NCI-H2227 (cell line): Measurements from ENCODE around the gene ZCCHC14.

Experiments
- DNase-seq: peaks from one replicate; lab custom pipeline; 2025; ENCODE audit not compliant: unreplicated experiment; lab: John Stamatoyannopoulos, UW

The ZCCHC14 gene

DNA sequence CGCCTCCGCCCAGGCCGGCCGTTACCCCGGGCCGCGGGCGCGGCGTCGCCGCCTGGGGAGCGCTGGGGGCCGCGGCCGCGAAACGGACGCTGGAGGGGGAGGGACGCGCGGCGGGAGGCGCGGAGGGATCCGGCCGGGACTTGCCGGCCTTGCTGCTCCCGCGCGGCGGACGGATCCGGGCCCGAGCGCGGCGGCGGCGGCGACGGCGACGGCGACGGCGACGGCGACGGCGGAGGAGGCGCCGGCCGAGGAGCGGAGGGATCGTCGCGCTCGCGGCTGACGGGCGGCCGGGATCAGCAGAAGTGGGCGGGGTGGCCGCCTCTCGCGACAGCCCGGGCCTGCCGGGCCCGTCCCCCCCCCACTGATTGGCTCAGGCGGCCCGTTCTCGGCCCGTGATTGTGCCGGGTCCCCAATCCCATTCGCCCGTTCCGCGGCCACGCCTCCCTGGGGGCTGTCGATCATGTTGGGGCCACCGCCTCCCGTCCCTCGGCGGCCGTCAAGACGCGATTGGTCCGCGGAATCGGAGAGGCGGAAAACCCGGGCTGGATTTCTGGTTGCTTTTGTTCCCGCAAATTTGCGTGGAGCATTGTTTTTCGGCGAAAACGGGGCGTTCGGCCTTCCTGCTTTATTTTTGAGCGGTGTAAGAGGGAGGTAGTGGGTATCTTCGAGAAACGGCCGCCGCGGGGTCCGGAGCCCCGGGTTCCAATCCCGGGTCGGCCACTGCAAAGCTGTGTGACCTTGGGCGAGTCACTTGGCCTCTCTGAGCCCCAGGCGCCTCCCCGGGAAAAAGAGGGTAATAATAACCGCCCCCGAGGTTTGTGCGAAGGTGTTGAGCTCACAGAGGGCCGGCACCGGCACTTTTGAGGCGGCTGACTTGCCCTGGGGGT, at the start of gene ZCCHC14:
Gene ZCCHC14 (minus strand): TSS at position 304 of the 887 bp plus-strand sequence. CDS start 786 bp downstream, outside the sequence.
- DNase-seq = peak; percentile 98

DNA sequence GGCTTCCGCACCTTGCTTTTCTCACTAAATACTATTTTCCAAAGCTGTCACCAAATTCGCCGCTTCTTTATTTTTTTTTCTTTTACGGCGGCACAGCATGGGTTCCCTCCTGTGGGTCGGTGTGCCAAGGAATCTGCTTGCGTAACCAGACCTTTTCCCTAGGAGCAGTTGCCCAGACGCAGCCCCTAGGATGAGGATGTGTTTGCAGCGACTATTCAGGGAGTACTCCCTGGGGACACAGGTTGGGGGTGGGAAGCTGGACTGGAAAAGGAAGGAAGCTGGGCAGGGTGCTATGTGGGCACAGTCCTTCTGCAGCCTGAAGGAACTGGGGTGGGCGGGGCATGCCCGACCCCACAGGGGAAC, 49.0 kb upstream of the ZCCHC14 start:
- no peak for DNase-seq

DNA sequence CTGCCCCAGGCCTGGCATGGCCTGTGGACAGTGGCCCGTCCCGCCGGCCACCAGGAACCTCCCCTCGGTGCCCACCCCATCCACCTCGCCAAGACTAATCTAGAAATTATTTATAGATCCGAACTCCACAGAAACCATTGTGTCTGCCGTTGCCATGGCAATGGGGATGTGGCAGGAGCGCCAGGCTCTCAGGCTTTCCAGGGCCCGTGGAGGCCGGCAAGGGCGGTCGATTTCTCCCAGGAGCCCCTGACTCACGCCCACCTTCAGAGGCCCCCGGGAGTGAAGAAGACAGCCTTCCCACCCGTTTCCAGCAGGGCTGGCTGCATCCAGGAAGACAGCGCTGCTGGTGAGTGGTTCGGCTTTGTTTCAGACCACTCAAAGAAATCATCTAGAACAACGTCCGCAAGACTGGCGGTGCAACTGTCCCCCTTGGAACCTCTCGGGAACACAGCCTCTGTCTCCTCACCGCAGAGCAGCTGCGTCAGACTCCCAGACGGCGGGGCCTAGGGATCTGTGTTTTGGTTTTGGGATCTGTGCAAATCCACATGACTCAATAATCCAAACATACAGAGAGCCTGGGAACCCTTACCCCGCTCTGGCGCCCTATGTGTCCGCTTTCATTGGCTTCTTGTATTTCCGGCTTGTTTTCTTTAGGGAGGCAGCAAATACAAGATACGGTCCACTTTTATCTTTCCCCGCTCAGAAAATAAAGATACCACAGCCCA, 48.5 kb upstream of the ZCCHC14 start:
- DNase-seq = peak; percentile 83

DNA sequence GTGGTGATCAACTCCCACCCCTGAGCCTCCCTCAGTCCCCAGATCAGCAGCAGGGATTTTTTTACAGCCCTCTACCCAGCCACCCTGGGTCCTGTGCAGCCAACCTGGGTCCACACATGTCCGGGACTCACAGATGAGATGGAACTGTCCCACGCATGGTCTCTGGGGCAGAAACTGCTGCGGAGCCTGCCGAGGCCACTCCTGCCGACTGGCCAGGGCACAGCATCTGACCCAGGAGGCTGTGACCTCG, 48.0 kb upstream of the ZCCHC14 start:
- no peak for DNase-seq

DNA sequence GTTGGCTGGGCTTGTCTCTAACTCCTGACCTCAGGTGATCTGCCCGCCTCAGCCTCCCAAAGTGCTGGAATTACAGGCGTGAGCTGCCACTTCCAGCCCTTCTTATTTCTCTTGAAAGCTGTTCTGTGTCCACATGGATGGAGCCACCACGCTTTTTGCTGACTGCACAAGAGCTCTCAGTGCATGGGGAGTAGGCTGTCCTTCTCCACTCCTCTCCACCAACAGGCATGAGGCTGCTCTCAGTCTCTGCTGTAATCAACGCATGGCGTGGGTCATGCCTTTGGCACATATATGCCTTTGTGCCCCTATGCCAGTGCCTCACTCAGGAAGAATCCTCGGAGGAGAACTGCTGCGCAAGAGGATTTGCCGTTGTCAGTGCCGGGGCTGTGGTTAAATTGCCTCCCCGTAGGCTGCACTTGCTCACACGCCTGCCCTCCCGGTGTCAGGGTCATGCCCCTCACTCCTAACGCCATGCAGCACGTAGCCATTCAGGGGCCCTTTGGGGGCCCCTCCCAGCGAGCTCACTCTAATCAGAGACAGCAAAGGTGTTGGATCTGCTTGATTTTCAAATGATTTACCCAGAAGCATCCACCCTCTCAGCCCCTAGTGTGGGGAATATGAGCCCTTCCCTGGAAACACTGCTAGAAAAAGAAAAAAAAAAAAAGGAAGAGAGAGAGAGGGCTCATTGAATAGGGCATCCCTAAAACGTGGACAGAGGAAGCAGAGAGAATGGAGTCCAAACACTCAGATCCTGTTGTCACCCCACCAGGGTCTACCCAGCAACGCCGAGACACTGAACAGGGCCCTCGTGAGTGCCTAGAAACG, 47.5 kb upstream of the ZCCHC14 start:
- DNase-seq = peak; percentile 37

DNA sequence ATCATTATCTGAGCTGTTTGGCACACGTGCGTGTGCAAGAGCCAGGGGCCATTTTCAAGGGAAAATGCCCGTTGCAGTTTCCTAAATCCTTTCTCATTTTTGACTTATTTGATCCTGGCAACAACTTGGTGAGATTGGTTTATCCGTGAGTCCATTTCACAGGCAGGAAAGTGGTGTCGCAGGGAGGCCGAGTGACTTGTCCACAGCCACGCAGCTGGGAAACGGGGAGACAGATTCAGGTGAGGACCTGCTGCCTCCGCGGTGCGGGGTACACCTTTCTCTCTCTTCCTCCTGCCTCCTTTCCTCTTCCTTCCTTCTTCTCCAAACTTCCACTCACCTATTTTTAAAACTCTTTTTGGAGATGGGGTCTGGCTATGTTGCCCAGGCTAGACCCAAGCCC, 46.3 kb upstream of the ZCCHC14 start:
- DNase-seq = no peak

DNA sequence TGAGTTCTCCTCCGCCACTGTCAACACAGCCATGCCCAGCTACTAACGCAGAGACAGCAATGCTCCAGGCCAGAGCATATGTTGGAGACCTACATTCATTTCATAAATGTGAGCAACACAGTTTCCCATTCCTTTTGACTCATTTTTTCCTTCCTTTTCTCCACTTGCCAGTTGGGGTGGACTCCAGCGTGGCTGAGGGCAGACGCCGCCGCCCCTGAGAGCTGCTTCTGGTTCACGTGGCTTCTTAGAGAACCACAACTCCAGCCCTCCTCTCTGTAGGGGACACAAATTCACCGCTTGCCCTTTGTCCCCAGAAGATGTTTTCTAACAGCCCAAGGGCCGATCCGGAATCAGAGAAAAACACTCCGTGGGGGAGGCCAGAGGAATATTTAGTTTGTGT, 45.8 kb upstream of the ZCCHC14 start:
- DNase-seq = peak; percentile 16

DNA sequence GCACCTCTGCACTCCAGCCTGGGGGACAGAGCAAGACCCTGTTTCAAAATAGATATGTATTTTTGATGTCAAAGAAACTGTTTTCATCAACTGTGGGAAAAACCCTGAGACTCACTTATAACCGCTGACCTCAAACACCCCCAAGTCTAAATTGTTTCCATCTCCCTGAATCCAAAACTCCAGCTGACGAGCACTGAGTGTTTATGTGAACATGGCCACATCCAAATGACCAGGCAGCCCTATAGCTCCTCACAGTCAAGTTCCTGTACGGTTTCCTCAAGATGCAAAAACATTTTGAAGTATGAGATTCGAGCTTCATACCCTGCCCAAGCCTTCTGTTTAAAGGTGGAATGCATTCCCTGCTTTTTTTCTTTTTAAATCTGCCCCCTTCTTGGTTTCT, 45.3 kb upstream of the ZCCHC14 start:
- no peak for DNase-seq

DNA sequence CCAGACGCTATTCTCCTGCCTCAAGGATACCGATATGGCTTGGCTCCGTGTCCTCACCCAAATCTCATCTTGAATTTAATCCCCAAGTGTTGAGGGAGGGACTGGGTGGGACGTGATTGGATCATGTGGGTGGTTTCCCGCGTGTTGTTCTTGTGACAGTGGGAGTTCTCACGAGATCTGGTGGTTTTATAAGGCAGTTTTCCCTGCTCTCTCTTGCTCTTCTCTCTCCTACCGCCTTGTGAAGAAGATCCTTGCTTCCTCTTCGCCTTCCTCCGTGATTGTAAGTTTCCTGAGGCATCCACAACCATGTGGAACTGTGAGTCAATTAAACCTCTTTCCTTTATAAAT, 43.9 kb upstream of the ZCCHC14 start:
- no peak for DNase-seq

DNA sequence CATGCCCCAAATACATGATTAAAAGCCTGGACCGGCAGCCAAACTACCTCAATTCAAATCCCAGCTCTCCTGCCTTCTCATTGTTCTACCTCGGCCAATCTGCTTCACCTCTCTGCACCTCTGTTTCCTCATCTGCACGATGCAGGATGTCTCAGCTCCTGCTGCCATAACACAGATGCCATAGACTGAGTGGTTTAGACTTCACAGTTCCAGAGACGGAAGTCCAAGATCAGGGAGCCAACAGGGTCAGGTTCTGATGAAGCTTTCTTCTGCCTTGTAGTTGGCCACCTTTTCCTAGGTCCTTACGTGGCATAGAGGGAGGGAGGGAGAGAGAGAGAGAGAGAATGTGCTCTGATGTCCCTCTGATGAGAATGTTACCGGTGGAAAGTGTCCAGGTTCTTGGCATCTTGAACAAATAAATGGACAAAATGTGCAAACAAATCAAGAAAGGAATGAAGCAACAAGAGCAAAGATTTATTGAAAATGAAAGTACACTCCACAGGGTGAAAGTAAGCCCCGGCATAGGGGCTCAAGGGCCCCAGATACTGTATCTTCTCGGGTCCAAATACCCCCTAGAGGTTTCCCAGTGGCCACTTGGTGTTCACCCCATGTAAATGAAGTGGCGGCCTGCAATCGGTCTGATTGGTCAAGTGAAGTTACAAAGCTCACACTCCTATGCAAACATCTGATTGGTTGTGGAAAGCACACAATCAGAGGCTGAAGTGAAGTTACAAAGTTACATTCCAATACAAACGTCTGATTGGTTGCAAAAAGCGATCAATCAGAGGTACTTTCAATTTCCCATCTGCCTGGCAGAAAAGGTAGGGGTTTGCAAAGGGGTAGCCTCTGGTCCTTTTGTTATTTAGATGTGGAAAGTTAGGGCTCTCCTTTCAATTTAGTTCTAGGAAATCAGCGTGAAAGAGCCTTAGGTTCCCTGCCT, 43.3 kb upstream of the ZCCHC14 start:
- no peak for DNase-seq

DNA sequence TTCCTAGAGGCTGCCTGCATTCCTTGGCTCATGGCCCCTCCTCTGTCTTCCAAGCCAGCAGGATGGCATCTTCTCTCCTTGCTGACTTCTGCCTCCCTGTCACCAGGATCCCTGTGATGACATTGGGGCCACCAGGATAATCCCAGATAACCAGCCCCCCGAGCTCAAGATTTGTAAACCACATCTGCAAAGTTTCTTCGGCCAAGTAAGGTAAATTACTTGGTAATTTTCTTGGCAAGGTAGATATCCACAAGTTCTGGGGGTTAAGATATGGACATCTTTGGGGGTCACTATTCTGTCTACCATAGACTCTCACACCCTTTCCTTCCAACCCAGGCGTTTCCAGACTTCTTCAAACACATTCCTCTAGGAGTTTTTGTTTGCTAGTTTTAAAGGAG, 42.6 kb upstream of the ZCCHC14 start:
- DNase-seq = no peak

DNA sequence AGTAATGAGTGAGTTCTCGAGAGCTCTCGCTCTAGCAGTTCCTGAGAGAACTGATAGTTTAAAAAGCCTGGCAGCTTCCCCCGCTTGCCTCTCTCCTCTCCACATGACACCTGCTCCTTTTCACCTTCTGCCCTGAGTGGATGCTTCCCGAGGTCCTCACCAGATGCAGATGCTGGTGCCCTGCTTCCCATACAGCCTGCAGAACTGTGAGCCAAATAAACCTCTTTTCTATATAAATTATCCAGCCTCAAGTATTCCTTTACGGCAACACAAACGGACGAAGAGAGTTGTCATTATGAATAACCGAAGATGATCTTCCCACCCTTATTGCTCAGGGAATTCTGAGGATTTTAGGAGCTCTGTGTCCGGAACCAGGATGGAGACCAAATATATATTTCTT, 41.9 kb upstream of the ZCCHC14 start:
- DNase-seq = no peak

DNA sequence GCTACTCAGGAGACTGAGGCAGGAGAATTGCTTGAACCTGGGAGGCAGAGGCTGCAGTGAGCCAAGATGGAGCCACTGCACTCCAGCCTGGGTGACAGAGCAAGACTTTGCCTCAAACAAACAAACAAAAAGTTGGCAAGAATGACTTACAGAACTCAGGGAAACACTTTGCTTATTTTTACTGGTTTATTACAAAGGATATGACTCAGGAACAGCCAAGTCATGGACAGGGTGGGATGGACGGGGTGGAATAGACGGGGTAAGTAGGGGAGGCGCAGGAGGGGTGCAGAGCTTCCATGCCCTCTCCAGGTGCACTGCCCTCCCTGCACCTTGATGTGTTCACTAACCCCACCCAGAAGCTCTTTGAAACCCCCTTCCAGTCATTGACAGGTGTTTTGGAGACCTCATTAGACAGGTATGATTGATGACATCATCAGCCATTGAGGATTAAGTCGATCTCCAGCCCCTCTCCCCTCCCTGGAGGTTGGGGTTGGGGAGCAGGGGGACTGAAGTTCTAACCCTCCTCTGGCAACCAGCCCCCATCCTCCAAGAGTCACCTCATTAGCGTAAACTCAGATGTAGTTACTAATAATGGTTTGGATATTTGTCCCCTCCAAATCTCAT, 41.3 kb upstream of the ZCCHC14 start:
- DNase-seq = no peak

DNA sequence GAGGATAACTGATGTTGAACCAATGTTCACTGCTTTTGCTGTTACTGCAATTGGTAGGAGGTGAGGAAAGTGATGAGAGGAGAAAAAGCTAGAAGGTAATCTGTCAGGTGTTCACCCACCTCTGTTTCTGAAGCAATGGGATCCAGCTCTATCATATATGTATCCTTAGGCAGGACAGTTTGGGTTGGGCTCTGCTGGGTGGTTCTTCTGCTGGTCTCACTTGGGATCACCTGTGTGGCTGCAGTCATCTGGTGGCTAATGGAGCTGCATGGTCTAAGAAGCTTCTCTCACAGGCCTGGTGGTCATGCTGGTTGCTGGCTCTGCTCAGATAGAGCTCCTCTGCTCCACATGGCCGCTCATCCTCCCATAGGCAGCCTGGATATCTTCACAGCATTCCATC, 40.2 kb upstream of the ZCCHC14 start:
- DNase-seq = no peak

DNA sequence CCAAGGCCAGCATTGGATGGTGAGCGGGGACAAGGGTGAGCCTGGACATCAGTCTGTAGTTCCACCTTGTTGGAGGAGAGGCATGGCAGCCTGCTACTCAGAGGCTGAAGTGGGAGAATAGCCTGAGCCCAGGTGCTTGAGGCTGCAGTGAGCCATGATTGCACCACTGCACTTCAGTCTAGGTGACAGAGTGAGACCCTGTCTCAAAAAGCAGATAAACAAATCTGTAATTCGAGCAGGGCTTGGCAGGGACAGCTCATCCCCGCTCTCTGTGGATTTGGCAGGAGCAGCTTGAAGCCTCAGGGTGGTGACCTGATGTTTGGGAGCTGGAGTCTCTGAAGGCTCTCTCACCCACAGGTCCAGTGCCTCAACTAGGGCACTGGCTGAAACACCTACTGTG, 38.6 kb upstream of the ZCCHC14 start:
- DNase-seq = no peak

DNA sequence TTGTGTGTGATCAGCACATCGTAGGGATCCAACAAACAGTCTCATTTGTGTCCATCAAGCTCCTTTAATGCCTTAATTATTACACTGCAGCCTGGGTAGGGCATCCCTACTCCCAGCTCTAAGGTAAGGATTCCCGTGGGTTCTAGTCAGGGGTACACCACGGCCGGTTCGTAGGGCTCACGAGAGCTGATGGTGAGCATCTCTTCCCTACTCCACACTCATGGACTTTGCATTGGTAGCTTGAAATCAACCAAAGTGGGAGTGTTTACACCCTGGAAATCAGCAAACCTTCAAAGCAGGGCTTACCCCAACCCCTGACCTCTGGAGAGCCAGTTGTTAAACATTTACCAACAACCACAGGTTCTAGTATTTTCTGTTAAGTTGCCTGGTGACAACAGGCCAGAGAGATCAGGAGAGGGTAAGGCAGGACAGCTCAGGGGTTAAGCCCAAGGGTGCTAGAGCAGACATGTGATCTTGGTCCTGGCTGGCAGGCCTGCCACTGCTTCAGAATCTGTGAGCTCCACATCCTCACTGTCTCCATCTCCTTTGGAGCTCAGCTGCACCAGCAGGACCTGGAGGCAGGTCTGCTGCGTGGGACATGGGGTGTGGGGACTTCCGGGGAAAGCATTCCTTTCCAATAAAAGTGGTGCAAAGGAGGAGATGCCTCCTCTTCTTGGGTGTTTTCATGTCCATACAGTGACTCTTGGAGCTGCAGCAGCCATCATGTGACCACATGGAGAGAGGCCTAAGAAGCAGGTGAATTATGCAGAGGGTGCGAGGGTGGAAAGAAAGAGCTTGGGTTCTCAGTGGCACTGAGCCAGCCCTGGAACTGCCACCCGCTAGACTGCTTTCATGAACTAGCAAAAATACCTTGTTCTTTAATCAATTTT, 36.1 kb upstream of the ZCCHC14 start:
- no peak for DNase-seq

DNA sequence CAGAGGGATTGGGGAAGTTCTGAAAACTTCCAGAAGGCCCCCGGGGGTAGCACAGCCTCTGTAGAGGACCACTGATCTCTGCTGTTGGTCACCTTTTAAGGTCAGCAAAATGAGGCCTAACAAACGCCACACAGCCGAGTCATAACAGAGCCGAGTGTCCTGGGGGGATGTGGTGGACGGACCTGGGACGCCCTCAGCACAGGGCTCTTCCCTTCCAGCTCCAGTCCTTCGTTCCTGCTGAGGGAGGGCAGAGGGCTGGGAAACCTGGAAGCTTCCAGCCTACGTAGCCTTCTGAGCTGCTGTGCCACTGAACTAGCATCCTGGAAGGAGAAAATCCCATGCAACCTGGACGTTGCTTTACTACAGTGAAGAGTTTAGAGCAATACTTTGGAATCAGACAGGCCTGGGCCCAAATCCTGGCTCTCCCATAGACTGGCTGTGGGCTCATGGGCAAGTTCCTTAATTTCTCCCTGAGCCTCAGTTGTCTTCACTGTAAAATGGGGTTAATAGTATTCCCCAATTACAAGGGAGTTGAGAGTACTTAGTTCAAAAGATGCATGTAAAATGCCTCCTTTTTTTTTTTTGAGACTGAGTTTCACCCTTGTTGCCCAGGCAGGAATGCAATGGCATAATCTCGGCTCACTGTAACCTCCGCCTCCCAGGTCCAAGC, 34.4 kb upstream of the ZCCHC14 start:
- DNase-seq = no peak

DNA sequence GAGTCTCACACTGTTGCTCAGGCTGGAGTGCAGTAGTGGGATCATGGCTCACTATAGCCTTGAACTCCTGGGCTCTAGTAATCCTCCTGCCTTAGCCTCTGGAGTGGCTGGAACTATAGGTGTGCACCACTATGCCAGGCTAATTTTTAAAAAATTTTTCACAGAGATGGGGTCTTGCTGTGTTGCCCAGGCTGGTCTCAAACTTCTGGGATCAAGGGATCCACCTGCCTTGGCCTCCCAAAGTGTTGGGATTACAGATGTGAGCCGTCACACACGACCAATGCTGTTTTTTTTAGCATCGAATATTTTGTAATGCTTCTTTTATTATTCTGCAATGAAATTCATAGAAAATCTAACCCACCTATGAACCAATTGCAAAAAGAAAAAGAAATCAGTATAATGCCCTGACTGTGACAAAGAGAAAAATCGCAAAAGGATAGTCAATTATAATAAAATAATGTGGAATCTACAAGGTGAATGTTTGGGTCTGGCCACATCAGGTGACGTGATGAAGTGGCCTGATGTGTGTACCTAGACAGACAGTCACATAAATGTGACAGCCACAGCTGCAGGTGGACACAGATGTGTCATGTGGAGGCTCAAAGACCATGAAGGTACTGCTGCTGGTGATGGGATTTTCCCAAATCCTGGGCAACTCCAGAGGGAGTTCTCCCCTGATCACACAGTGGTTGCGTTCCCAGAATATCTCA, 33.6 kb upstream of the ZCCHC14 start:
- DNase-seq = no peak
